A549 (cell line): ENCODE data around the gene KCNA3.
"Not testable (repeated sequence)": the region's sequence is repeated elsewhere in the genome, so short reads cannot be mapped to it uniquely, and the experiment has no call there.

Experiments
- FOSB ChIP-seq: fragments of 250-450 bp; sonication (Bioruptor Pico); IDR thresholded peaks from 2 replicates; pipeline ENCODE4 v1.5.0; 2020; ENCODE audit warnings: mild to moderate bottlenecking, moderate library complexity
- HDAC2 ChIP-seq: fragments of 200-600 bp; sonication (generic); IDR thresholded peaks from 2 replicates; pipeline ENCODE4 v1.6.1; 2016
- HOXA7 ChIP-seq: fragments of 250-450 bp; sonication (Bioruptor Pico); IDR thresholded peaks from 2 replicates; pipeline ENCODE4 v1.5.0; 2020; ENCODE audit warnings: mild to moderate bottlenecking, moderate library complexity
- KDM1A ChIP-seq: fragments of 200-600 bp; sonication (generic); IDR thresholded peaks from 2 replicates; pipeline ENCODE4 v1.6.1; 2016; ENCODE audit warnings: low read depth, mild to moderate bottlenecking
- MYC ChIP-seq: IDR thresholded peaks from 2 replicates; pipeline ENCODE4 v1.6.1; 2012; ENCODE audit warnings: mild to moderate bottlenecking, inconsistent platforms, low read length, improper control_type of control experiment, borderline replicate concordance
- NPAS2 ChIP-seq: fragments of 250-450 bp; sonication (Bioruptor Pico); IDR thresholded peaks from 2 replicates; pipeline ENCODE4 v1.8.0; 2022; ENCODE audit warnings: mild to moderate bottlenecking, moderate library complexity, borderline replicate concordance
- PBX3 ChIP-seq: IDR thresholded peaks from 2 replicates; pipeline ENCODE4 v1.6.1; 2012
- POLR2A ChIP-seq: IDR thresholded peaks from 2 replicates; pipeline ENCODE4 v1.6.1; 2012; ENCODE audit warnings: mild to moderate bottlenecking, low read length
- RAD21 ChIP-seq, 2 experiments: fragments of >200 bp in 1 of 2; sonication (Bioruptor Twin) in 1 of 2; formaldehyde crosslinking in 1 of 2; IDR thresholded peaks in 1 of 2; conservative IDR thresholded peaks in 1 of 2; 2 replicates in 1 of 2; 3 replicates in 1 of 2; pipeline ENCODE4 v1.6.1; 2012 to 2018; ENCODE audit warnings: inconsistent platforms in 1 of 2
- RCOR1 ChIP-seq: fragments of 150-350 bp; IDR thresholded peaks from 2 replicates; pipeline ENCODE4 v1.6.1; 2014; ENCODE audit warnings: antibody characterized with exemption, low read length, low read depth
- TF ChIP-seq, protein P1 (sequence below): fragments of >200 bp; sonication (Bioruptor Twin); formaldehyde crosslinking; IDR thresholded peaks from 3 replicates; pipeline ENCODE4 v1.5.1; 2016

GRCh38 chr1:110659559-110659958 is 15.2 kb downstream of the KCNA3 start:
- TF ChIP-seq, protein P1, sequence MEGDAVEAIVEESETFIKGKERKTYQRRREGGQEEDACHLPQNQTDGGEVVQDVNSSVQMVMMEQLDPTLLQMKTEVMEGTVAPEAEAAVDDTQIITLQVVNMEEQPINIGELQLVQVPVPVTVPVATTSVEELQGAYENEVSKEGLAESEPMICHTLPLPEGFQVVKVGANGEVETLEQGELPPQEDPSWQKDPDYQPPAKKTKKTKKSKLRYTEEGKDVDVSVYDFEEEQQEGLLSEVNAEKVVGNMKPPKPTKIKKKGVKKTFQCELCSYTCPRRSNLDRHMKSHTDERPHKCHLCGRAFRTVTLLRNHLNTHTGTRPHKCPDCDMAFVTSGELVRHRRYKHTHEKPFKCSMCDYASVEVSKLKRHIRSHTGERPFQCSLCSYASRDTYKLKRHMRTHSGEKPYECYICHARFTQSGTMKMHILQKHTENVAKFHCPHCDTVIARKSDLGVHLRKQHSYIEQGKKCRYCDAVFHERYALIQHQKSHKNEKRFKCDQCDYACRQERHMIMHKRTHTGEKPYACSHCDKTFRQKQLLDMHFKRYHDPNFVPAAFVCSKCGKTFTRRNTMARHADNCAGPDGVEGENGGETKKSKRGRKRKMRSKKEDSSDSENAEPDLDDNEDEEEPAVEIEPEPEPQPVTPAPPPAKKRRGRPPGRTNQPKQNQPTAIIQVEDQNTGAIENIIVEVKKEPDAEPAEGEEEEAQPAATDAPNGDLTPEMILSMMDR, result not testable (repeated sequence)
- TF ChIP-seq NPAS2 (CRISPR knock-in tag); RAD21 (conservative IDR thresholded peaks at IDR 0.05 in 1 of 2, IDR thresholded peaks at IDR 0.05 in 1 of 2); HOXA7 (CRISPR knock-in tag); PBX3; POLR2A; RCOR1; FOSB (CRISPR knock-in tag); HDAC2; KDM1A; MYC: not testable (repeated sequence)
